Calu3 (cell line): Measurements from ENCODE around the gene CERKL. TPM values are rescaled to one million over a fixed set of nuclear protein-coding genes. Genes with fewer than 3 reads are reported as not detected.
A peak's percentile ranks its signal among the peaks of the same experiment; 100 is the strongest.

ENCODE experiments used
- BruUV-seq: library from RNA; stranded (reverse); fragments of 400-500 nt; replicated peaks from 2 replicates; lab custom pipeline; 2021; lab: Mats Ljungman, UMichigan
- CTCF ChIA-PET: fragments of 300-600 bp; sonication (Branson Sonifier 250); formaldehyde crosslinking; loops from one replicate; lab custom pipeline; 2022; ENCODE audit warnings: antibody characterized with exemption; lab: Charles Lee
- DNase-seq: peaks from one replicate; pipeline ENCODE4 v3.0.0; 2022
- H3K27ac Mint-ChIP-seq: one replicate; pipeline ENCODE4 v1.8.0; 2022; ENCODE audit warnings: mixed read lengths; ENCODE audit not compliant: unreplicated experiment
- H3K27me3 Mint-ChIP-seq: one replicate; pipeline ENCODE4 v1.8.0; 2022; ENCODE audit warnings: mixed read lengths; ENCODE audit not compliant: unreplicated experiment
- H3K36me3 Mint-ChIP-seq: one replicate; pipeline ENCODE4 v1.8.0; 2022; ENCODE audit warnings: mild to moderate bottlenecking, moderate library complexity, mixed read lengths; ENCODE audit not compliant: insufficient read depth, unreplicated experiment
- H3K4me1 Mint-ChIP-seq: one replicate; pipeline ENCODE4 v1.8.0; 2022; ENCODE audit warnings: mild to moderate bottlenecking, low read depth, mixed read lengths; ENCODE audit not compliant: unreplicated experiment
- H3K4me3 Mint-ChIP-seq: one replicate; pipeline ENCODE4 v1.8.0; 2022; ENCODE audit warnings: mild to moderate bottlenecking, low read depth, moderate library complexity, mixed read lengths; ENCODE audit not compliant: unreplicated experiment
- H3K9me3 Mint-ChIP-seq: one replicate; pipeline ENCODE4 v1.8.0; 2022; ENCODE audit warnings: low read depth, mixed read lengths; ENCODE audit not compliant: unreplicated experiment
- intact Hi-C: fragments of 100-400 bp; cut with micrococcal nuclease; formaldehyde crosslinking; loops from one replicate; pipeline ENCODE4 v1.10.0; 2022; ENCODE audit not compliant: unreplicated experiment
- total RNA-seq: library from RNA; stranded (reverse); gene quantifications from 2 replicates; pipeline ENCODE4 v1.2.3, GENCODE V29; 2022
- TF ChIP-seq, protein P1 (sequence below): fragments of 200-600 bp; IDR thresholded peaks from one replicate; pipeline ENCODE4 v1.8.0; 2022; ENCODE audit warnings: antibody characterized with exemption; ENCODE audit not compliant: unreplicated experiment

Gene CERKL
- total RNA-seq, 1 experiment from 2014 or later: 1.1 TPM

GRCh38 chr2:181685150-181685688 is 28.3 kb upstream of the CERKL start:
- Mint-ChIP-seq H3K4me3 (peak overlapping the region; percentile 71), H3K36me3 (peaks cover 16% of the 10 kb centered on the region), H3K9me3 (no peaks in the 10 kb centered on the region), H3K27ac (no peak overlapping the region), H3K27me3 (peaks cover 94% of the 10 kb centered on the region), H3K4me1 (peaks cover 32% of the 10 kb centered on the region)
- CTCF ChIA-PET: interaction anchor here (0.6 kb wide), 1 partner anchor 44 kb away, joined by 3 read pairs; no protein-coding TSS in a partner anchor
- no TSS peak for BruUV-seq
- DNase-seq: peak; percentile 12
- TF ChIP-seq, protein P1, sequence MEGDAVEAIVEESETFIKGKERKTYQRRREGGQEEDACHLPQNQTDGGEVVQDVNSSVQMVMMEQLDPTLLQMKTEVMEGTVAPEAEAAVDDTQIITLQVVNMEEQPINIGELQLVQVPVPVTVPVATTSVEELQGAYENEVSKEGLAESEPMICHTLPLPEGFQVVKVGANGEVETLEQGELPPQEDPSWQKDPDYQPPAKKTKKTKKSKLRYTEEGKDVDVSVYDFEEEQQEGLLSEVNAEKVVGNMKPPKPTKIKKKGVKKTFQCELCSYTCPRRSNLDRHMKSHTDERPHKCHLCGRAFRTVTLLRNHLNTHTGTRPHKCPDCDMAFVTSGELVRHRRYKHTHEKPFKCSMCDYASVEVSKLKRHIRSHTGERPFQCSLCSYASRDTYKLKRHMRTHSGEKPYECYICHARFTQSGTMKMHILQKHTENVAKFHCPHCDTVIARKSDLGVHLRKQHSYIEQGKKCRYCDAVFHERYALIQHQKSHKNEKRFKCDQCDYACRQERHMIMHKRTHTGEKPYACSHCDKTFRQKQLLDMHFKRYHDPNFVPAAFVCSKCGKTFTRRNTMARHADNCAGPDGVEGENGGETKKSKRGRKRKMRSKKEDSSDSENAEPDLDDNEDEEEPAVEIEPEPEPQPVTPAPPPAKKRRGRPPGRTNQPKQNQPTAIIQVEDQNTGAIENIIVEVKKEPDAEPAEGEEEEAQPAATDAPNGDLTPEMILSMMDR: no peak
- intact Hi-C loops: no loop called here

DNA sequence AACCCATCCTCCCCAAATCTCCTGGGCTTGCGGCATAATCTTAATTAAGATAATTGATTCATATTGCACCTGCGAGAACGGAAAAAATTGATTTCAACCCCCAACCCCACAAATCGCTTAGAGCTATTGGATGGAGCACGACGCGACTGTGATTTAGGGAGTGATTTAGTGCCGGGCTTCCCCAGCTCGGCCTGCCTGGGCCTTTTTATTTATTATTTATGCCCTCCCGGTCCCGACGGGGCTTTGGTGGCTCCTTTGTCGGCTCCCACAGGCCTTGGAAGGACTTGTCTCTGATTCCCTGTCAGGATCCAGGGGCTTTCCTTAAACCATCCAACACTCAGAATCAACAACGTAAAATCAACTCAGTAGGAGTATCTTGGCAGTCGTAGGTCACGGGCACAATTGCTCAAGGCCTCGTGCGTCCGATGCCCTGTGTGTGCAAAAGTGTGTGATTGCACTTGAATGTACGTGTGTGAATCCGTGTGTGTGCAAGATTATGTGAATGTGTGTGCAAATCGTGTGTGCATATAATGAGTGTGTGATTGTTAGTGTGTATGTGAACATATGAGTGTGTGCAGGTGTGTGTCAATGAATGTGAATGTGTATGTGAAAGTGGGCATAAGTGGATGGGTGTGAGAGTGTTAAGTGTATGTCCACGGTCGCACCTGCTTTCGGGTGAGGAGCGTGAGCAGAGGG is 27.7 kb upstream of the CERKL start:
- intact Hi-C loops: no loop called here
- H3K27ac Mint-ChIP-seq: no peak overlapping the region
- H3K4me3 Mint-ChIP-seq: peak overlapping the region; percentile 71
- peaks cover 94% of the 10 kb centered on the region for H3K27me3 Mint-ChIP-seq
- no peak for DNase-seq
- TF ChIP-seq, protein P1: no peak
- H3K4me1 Mint-ChIP-seq: peaks cover 32% of the 10 kb centered on the region
- no TSS peak for BruUV-seq
- peaks cover 16% of the 10 kb centered on the region for H3K36me3 Mint-ChIP-seq
- CTCF ChIA-PET: interaction anchor here (0.6 kb wide), 1 partner anchor 43 kb away, joined by 3 read pairs; no protein-coding TSS in a partner anchor
- no peaks in the 10 kb centered on the region for H3K9me3 Mint-ChIP-seq

DNA sequence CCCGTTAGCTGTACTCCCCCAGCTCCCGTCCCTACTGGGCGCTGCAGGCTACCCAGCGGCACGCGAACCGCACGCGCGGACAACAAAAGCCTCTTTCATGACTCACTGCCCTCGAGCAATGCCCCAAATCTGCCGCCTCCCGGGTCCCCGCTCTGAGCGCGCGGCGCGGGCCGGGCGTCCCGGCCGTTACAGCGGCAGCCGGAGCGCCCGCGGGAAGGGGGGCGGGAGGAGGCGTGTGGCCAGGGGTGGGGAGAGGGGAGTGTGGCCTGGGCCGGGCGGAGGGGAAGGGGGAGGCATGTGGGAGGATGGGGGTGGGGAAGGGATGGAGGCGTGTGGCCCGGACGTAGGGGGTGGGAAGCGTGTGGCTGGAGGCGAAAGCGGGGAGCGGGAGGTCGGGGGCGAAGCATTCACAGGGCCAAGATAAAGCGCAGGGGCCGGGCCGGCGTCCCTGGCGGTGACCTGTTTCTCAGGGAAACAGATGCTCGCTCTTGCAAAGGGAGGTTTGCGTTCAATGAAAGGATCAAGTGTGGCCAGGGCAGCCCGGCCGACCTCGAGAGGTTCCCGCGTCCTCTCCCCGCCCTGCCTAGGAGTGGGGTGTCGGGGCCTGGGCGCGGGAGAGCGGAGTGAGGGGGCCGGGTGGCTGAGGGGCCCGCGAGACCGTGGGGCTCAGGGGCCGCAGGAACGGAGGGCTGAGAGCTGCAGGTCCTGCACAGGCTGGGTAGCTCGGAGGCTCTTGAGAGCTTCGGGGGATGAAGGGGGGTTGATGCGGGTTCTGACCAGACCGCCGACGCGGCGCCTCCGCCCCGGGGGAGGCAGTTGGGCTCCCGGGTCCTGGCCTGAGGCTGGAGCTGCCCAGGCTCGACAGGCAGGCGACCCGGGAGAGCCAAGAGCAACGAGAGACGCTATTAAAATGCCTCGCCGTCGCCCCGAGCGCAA is 26.9 kb upstream of the CERKL start:
- Mint-ChIP-seq H3K4me1 (peaks cover 32% of the 10 kb centered on the region), H3K27me3 (peaks cover 94% of the 10 kb centered on the region), H3K36me3 (peaks cover 16% of the 10 kb centered on the region), H3K27ac (no peak overlapping the region), H3K9me3 (no peaks in the 10 kb centered on the region), H3K4me3 (peak overlapping the region; percentile 71)
- DNase-seq: peak; percentile 83
- intact Hi-C loops: no loop called here
- CTCF ChIA-PET: no interaction called here
- no TSS peak for BruUV-seq
- TF ChIP-seq, protein P1: no peak

- TF ChIP-seq, protein P1: no peak
- CTCF ChIA-PET: no interaction called here
- intact Hi-C loops: no loop called here
- Mint-ChIP-seq H3K36me3 (peaks cover 16% of the 10 kb centered on the region), H3K4me3 (peak overlapping the region; percentile 71), H3K4me1 (peaks cover 32% of the 10 kb centered on the region), H3K27ac (no peak overlapping the region), H3K9me3 (peaks cover 2% of the 10 kb centered on the region), H3K27me3 (peaks cover 98% of the 10 kb centered on the region)
- DNase-seq: no peak
- BruUV-seq: no TSS peak
Measured at GRCh38 chr2:181682795-181683517, 26.1 kb upstream of the CERKL start.
